ENCODE results near the gene BBC3. TPM values are rescaled to one million over a fixed set of nuclear protein-coding genes. Genes with fewer than 3 reads are reported as not detected.

The BBC3 gene
- total and polyA plus RNA-seq, 2 of the 4 experiments (the other 2 are of a cell fraction): 1.6 to 6.5 TPM

- H3K79me1 ChIP-seq (ENCODE audit: low read depth in 1 of 2, low read length in 2 of 2): peaks cover 33 to 67% of the 10 kb centered on the region in 2 experiments
- ChIA-PET CTCF (interaction anchor here (0.6 to 1.0 kb wide), 3 partner anchors 34 to 380 kb away, joined by 3 to 4 read pairs (median 3); no protein-coding TSS in a partner anchor), POLR2A (ENCODE audit: unreplicated experiment) (interaction anchor here (0.6 kb wide), 1 partner anchor 56 kb away, joined by 3 read pairs; no protein-coding TSS in a partner anchor)
- no TSS peak for BruUV-seq (replicated peaks)
- intact Hi-C loops (cut with micrococcal nuclease): no loop called here
- no peak overlapping the region for H3K4me3 ChIP-seq (ENCODE audit: insufficient read depth, low read depth, low read length)
- H3K56ac ChIP-seq (ENCODE audit: extremely low read depth, insufficient read depth, low read length): no peak overlapping the region
- H3K9me3 ChIP-seq (ENCODE audit: control insufficient read depth, insufficient read depth, low read length): no peaks in the 10 kb centered on the region
- peak overlapping the region; percentile 14; the same call in 1 of the 2 replicates for H3K4ac ChIP-seq (ENCODE audit: low read depth, low read length)
- no peak overlapping the region for H2AFZ ChIP-seq (replicated peaks; ENCODE audit: low read length, poor library complexity)
- H2BK120ac ChIP-seq (ENCODE audit: low read depth, low read length): 0 out of 2 replicates have a peak overlapping the region, but pooled peaks have one; percentile 24
- WGBS, 2 experiments (ENCODE audit: extremely low coverage in 2 of 2, insufficient read length in 1 of 2): no CpG with 5 or more reads among the region's 5 CpGs
- H3K9ac ChIP-seq (ENCODE audit: low read depth, low read length): no peak overlapping the region
- no peak overlapping the region for H4K5ac ChIP-seq (ENCODE audit: low read depth, low read length)
- H3K14ac ChIP-seq (replicated peaks; ENCODE audit: low read depth, low read length): no peak overlapping the region
- H3K27me3 ChIP-seq (ENCODE audit: control insufficient read depth, insufficient read depth, low read length): no peaks in the 10 kb centered on the region
- peak overlapping the region; percentile 47; the same call in 1 of the 2 replicates for H3K4me2 ChIP-seq (ENCODE audit: low read depth, low read length)
- H3K27ac ChIP-seq (ENCODE audit: insufficient read depth, low read length): no peak overlapping the region
- ATAC-seq (ENCODE audit: low read depth) (peak; percentile 68), DNase-seq (peak; percentile 98)
- H3K23ac ChIP-seq (ENCODE audit: low read depth, low read length): 0 out of 2 replicates have a peak overlapping the region, but pooled peaks have one; percentile 7
- peaks cover 10% of the 10 kb centered on the region for H3K4me1 ChIP-seq (ENCODE audit: control insufficient read depth, insufficient read depth, low read length)
- H2AK5ac ChIP-seq (ENCODE audit: low read depth, low read length): no peak overlapping the region
- H2BK15ac ChIP-seq (ENCODE audit: low read depth, low read length): no peak overlapping the region
- in situ Hi-C loops (cut with MboI; ENCODE audit: low sequenced_read_pairs): no loop called here
- no peak overlapping the region for H4K91ac ChIP-seq (ENCODE audit: insufficient read depth, low read depth, low read length)
- peaks cover 15% of the 10 kb centered on the region for H3K9me1 ChIP-seq (ENCODE audit: insufficient read depth, low read length)
- H2AK9ac ChIP-seq (replicated peaks; ENCODE audit: low read depth, low read length, poor library complexity): no peak overlapping the region
- H2BK5ac ChIP-seq (ENCODE audit: low read depth, low read length, poor library complexity, severe bottlenecking): peak overlapping the region; percentile 69
- peaks cover 20% of the 10 kb centered on the region for H3K36me3 ChIP-seq (ENCODE audit: control insufficient read depth, insufficient read depth, low read length)
- TF ChIP-seq CEBPB (IDR thresholded peaks at IDR 0.05; ENCODE audit: low read depth, low read length): peak; percentile 97
- 0 out of 2 replicates have a peak, but pooled peaks have one; percentile 10 for TF ChIP-seq MAFK (IDR thresholded peaks at IDR 0.05; ENCODE audit: low read depth, low read length)
- TF ChIP-seq BHLHE40 (IDR thresholded peaks at IDR 0.05; ENCODE audit: low read depth, low read length): peak; percentile 92
- TF ChIP-seq RAD21 (IDR thresholded peaks at IDR 0.05; ENCODE audit: low read length): no peak
- TF ChIP-seq RCOR1 (IDR thresholded peaks at IDR 0.05; ENCODE audit: insufficient replicate concordance, low read length): peak; percentile 76
- 0 out of 2 replicates have a peak, but pooled peaks have one; percentile 19 for TF ChIP-seq FOS (IDR thresholded peaks at IDR 0.05; ENCODE audit: low read depth, low read length)
- TF ChIP-seq USF2 (IDR thresholded peaks at IDR 0.05; ENCODE audit: low read depth, low read length): no peak
- no peak overlapping the region for H2BK20ac ChIP-seq (ENCODE audit: low read depth, low read length)
- H4K20me1 ChIP-seq (ENCODE audit: insufficient read depth, low read length): peaks cover 33% of the 10 kb centered on the region
- H4K8ac ChIP-seq (ENCODE audit: low read depth in 2 of 2, low read length in 2 of 2): peak overlapping the region in 1 of 2 experiments; percentile 17; a peak in 1 of 4 replicates
- dilution Hi-C loops (cut with HindIII; ENCODE audit: low sequenced_read_pairs, unreplicated experiment): no loop called here
- H3K18ac ChIP-seq (ENCODE audit: low read depth, low read length): no peak overlapping the region
Observed at GRCh38 chr19:47176627-47177090, 54.3 kb downstream of the BBC3 start.
